GM11168 (cell line): ENCODE results near the gene LRG1.

Experiments used
- in situ Hi-C: fragments of 300-500 bp; cut with MboI; formaldehyde crosslinking; loops from one replicate; pipeline ENCODE4 v1.12.0; 2022; ENCODE audit warnings: low sequenced_read_pairs; ENCODE audit not compliant: unreplicated experiment

The LRG1 gene

GRCh38 chr19:4513248-4513647 lies 26.6 kb downstream of the LRG1 start:
- in situ Hi-C loops, result no loop called here

- in situ Hi-C loops, result no loop called here
These were observed 27.8 kb downstream of the LRG1 start for GRCh38 chr19:4512070-4512469.

- in situ Hi-C loops, result no loop called here
These were observed 28.4 kb downstream of the LRG1 start for GRCh38 chr19:4511300-4512054.

- in situ Hi-C loops, result no loop called here
These were observed 29.2 kb downstream of the LRG1 start for GRCh38 chr19:4510435-4511255.

GRCh38 chr19:4508698-4509097 lies 31.1 kb downstream of the LRG1 start:
- in situ Hi-C loops, result no loop called here

- in situ Hi-C loops, result no loop called here
These were observed 32.0 kb downstream of the LRG1 start for GRCh38 chr19:4507804-4508203.

GRCh38 chr19:4507150-4507452 lies 32.7 kb downstream of the LRG1 start:
- in situ Hi-C loops, result no loop called here

- in situ Hi-C loops, result no loop called here
These were observed 33.2 kb downstream of the LRG1 start for GRCh38 chr19:4506449-4507149.

- in situ Hi-C loops, result no loop called here
These were observed 34.0 kb downstream of the LRG1 start for GRCh38 chr19:4505570-4506448.

GRCh38 chr19:4504891-4505569 lies 34.8 kb downstream of the LRG1 start:
- in situ Hi-C loops, result no loop called here

GRCh38 chr19:4504297-4504701 lies 35.5 kb downstream of the LRG1 start:
- in situ Hi-C loops, result no loop called here

- in situ Hi-C loops, result no loop called here
These were observed 36.0 kb downstream of the LRG1 start for GRCh38 chr19:4503825-4504170.

- in situ Hi-C loops, result no loop called here
These were observed 36.6 kb downstream of the LRG1 start for GRCh38 chr19:4503132-4503824.

GRCh38 chr19:4502282-4503131 lies 37.3 kb downstream of the LRG1 start:
- in situ Hi-C loops, result no loop called here

GRCh38 chr19:4501691-4502090 lies 38.1 kb downstream of the LRG1 start:
- in situ Hi-C loops, result no loop called here

GRCh38 chr19:4500841-4501591 lies 38.8 kb downstream of the LRG1 start:
- in situ Hi-C loops, result no loop called here

- in situ Hi-C loops, result no loop called here
These were observed 40.0 kb downstream of the LRG1 start for GRCh38 chr19:4499855-4500254.

- in situ Hi-C loops, result no loop called here
These were observed 40.5 kb downstream of the LRG1 start for GRCh38 chr19:4499318-4499717.
